Right cardiac atrium (tissue), 5 donors: ENCODE results near the gene LAMC2. TPM values are rescaled to one million over a fixed set of nuclear protein-coding genes. Genes with fewer than 3 reads are reported as not detected.

Experiments
- ATAC-seq, 2 donors: fragments of 200-7000 bp; cut with Tn5 transposase; one replicate each; pipeline versions ENCODE4 v1.8.0 to v1.9.1; 2020; ENCODE audit warnings: moderate library complexity in 2 of 2, mild to moderate bottlenecking in 1 of 2
- DNase-seq, 3 donors: peaks; one replicate each; pipeline ENCODE4 v3.0.0-alpha.2; 2020
- H3K27ac ChIP-seq: one replicate; pipeline ENCODE4 v1.5.1; 2013; ENCODE audit warnings: mild to moderate bottlenecking, low read length, control low read depth, moderate library complexity
- H3K27me3 ChIP-seq: one replicate; pipeline ENCODE4 v1.6.1; 2013; ENCODE audit not compliant: control insufficient read depth, insufficient read depth
- H3K4me1 ChIP-seq: one replicate; pipeline ENCODE4 v1.6.1; 2013; ENCODE audit warnings: low read length; ENCODE audit not compliant: control insufficient read depth, insufficient read depth
- H3K4me3 ChIP-seq: one replicate; pipeline ENCODE4 v1.5.1; 2013; ENCODE audit warnings: low read length, control low read depth
- H3K9me3 ChIP-seq: one replicate; pipeline ENCODE4 v1.6.1; 2013; ENCODE audit warnings: low read length; ENCODE audit not compliant: control insufficient read depth
- WGBS: extraction: QIAGEN DNeasy Blood & Tissue Kit; methylation state at CpG from one replicate; pipeline ENCODE4 v1.1.7; 2013; 5-methylcytosine and 5-hydroxymethylcytosine counted together
- intact Hi-C, 4 donors: fragments of 100-400 bp; cut with DNase I; formaldehyde crosslinking; loops; one replicate each; pipeline versions ENCODE4 v1.11.0 to v1.14.0; 2022 to 2023
- polyA plus RNA-seq: library from polyadenylated mRNA; stranded (reverse); fragments of 200-250 nt; gene quantifications from one replicate; pipeline ENCODE4 v1.2.3, GENCODE V29; 2013
- total RNA-seq, 4 donors: library from RNA; stranded (reverse); fragmentation: NEBNext Ultra II Directional; extraction: Animal tissue kit (Norgen Biotek cat#: 25700); gene quantifications; one replicate each; pipeline ENCODE4 v1.2.1, GENCODE V29; 2021
- donor health status: healthy with polysubstance abuse.
- donor health status: DM: no; HTN: yes; CAD: no.
- donor health status: DM: no; HTN: no; CAD: no.
- donor health status: DM: no; HTN: yes; CAD: no; lungs with severe emphysema.
- donor health status: DM: yes; HTN: yes; CAD: no.

LAMC2 gene
- total and polyA plus RNA-seq, 5 donors, result 0.70 to 3.0 (median 1.3) TPM

DNA sequence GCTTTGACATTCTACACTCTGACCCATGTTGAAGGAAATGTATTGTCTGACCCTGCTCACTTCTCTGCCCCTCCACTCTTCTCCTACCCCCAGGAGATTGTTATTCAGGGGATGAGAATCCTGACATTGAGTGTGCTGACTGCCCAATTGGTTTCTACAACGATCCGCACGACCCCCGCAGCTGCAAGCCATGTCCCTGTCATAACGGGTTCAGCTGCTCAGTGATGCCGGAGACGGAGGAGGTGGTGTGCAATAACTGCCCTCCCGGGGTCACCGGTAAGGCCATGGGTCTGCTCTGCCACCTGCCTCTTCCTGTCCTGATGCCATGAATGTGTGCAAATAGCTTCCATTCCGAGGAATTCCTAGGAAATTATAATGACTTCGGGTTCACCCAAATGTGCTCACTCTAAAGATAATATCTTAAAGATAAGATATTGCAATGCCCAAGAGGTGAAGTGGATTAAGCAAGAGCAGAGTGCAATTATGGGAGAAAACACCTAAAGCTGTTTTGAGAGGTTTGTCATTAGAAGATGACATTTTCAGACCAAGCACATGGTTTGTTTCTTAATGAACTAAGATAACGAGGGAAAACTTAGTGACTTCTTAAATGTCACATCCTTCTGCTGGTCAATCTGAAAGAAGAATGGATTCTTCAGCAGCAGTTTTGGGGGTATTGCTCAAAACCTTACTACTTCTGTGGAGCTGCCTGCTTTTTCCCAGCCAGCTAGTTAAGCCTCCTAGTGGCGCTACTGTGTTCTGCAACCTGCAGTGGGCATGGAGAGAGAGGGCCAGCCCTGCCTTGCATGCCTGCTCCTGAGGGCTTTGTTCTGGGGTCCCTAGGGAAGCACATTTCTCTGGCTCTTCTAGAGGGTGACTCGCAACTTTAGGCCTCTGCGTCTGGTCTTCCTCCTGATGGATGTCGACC, 41.6 kb downstream of the LAMC2 start:
- H3K4me1 ChIP-seq, result no peaks in the 10 kb centered on the region
- no peaks in the 10 kb centered on the region for H3K9me3 ChIP-seq
- DNase-seq (peak; percentile 51 to 82 (median 72)), ATAC-seq (peak; percentile 34 to 78)
- H3K27ac ChIP-seq, result no peak overlapping the region
- H3K4me3 ChIP-seq, result no peak overlapping the region
- 85% methylated on average over 16 of the region's 16 CpGs for WGBS
- intact Hi-C loops, result loop anchor here (2.0 to 10.0 kb wide), 4 partner anchors 203 to 273 kb away; partner anchors contain the start of genes LAMC1 (in 1 of the 4) and SHCBP1L (in 1 of the 4)
- no peaks in the 10 kb centered on the region for H3K27me3 ChIP-seq

DNA sequence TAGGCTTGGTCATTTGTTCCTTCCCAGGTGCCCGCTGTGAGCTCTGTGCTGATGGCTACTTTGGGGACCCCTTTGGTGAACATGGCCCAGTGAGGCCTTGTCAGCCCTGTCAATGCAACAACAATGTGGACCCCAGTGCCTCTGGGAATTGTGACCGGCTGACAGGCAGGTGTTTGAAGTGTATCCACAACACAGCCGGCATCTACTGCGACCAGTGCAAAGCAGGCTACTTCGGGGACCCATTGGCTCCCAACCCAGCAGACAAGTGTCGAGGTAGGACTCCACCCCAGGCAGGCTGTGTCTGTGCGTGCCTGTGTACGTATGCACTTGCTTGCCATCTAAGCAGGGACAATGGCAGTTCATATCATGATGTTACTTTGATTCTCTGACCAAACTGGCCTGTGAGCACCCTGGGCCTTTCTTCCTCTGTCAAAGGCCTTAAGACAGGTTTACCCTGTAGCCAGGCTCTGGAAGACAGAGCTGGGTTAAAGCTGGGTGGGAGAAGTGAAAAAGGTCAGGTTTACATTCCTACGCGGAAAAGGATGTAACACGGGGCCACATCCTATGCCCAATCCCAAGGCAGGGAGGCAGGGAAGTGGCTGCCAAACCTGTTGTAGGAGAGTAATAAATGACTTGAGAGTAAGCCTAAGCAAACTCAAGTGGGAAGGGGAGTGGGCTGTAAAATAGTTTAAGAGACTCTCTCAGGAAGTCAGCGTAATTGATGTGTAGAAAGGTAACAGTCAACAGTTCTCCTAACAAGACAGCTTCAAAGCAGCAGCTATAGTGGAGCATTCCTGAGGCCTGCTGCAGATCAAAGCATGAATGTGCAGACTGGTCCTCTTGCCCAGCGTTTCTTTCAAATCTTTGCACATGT, 42.5 kb downstream of the LAMC2 start:
- DNase-seq (no peak), ATAC-seq (peak in 1 of 2 donors; percentile 16)
- no peak overlapping the region for H3K27ac ChIP-seq
- H3K9me3 ChIP-seq, result no peaks in the 10 kb centered on the region
- WGBS, result 94% methylated on average over 13 of the region's 13 CpGs
- no peak overlapping the region for H3K4me3 ChIP-seq
- no peaks in the 10 kb centered on the region for H3K27me3 ChIP-seq
- intact Hi-C loops, result loop anchor here (2.0 to 10.0 kb wide), 4 partner anchors 204 to 274 kb away; partner anchors contain the start of genes LAMC1 (in 1 of the 4) and SHCBP1L (in 1 of the 4)
- H3K4me1 ChIP-seq, result no peaks in the 10 kb centered on the region

DNA sequence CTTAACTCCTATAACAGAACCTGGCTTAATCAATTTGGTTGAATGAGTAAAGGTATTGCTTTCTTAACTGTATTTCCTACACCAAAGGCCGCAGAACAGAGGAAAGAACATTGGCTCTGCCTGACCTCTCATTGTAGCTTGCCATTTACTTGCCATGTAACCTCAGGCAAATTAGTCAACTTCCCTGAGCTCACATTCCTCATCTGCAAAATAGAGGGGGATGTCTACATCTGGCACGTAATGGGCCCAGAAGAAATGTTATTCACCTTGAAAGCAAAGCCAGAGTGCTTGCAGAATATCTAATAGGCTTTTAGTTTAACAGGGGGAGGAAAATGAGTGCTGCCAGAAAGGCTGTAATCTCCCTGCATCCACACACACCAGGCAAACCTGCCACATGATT, 44.3 kb downstream of the LAMC2 start:
- no peak for DNase-seq
- Histone ChIP-seq H3K27me3 (no peaks in the 10 kb centered on the region), H3K4me1 (no peaks in the 10 kb centered on the region), H3K9me3 (no peaks in the 10 kb centered on the region), H3K27ac (no peak overlapping the region), H3K4me3 (no peak overlapping the region)
- WGBS, result 91% methylated on average over 2 of the region's 2 CpGs
- intact Hi-C loops, result no loop called here
- ATAC-seq, result no peak

DNA sequence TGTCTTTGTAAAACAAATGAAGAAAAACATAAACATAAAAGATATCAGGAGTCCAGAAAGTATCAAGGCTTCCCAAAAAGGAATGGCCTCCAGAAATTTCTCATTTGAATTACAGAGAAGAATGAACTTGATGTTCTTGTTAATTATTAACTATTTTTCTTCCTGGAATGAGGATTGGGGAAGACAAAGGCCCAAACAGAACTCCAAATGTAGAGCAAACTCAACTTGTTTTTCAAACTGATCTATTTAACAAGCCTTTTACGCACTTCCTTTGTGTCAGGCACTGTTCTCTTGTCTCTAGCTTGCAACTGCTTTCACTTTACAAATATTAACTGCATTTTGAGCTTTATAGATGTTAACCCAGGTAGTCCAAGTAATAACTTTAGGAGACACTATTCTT, 45.5 kb downstream of the LAMC2 start:
- no peak for ATAC-seq
- WGBS, result 97% methylated on average over 1 of the region's 1 CpG
- H3K27ac ChIP-seq, result no peak overlapping the region
- no peaks in the 10 kb centered on the region for H3K27me3 ChIP-seq
- no peak overlapping the region for H3K4me3 ChIP-seq
- intact Hi-C loops, result no loop called here
- H3K4me1 ChIP-seq, result no peaks in the 10 kb centered on the region
- H3K9me3 ChIP-seq, result no peaks in the 10 kb centered on the region
- DNase-seq, result no peak

DNA sequence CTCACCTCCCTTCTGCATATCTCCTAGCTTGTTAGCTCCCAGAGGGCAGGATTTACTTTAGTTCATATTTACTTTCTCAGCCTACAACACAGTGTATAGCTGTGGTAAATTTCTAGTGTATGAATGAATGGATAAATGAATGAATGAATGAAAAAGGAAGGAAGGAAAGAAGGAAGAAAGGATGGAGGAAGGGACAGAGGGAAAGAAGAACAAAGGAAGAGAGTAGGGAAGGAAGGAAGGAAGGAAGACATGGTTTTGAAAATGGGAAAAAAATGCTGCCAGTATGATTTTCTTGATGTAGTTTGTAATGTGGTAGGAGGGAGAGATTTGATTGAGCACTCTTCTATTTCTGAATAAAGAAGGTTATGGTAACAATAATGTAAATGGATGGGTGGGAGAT, 47.0 kb downstream of the LAMC2 start:
- Histone ChIP-seq H3K9me3 (no peaks in the 10 kb centered on the region), H3K4me3 (no peak overlapping the region), H3K27me3 (no peaks in the 10 kb centered on the region), H3K4me1 (no peaks in the 10 kb centered on the region), H3K27ac (no peak overlapping the region)
- no peak for ATAC-seq
- intact Hi-C loops, result no loop called here
- no peak for DNase-seq

DNA sequence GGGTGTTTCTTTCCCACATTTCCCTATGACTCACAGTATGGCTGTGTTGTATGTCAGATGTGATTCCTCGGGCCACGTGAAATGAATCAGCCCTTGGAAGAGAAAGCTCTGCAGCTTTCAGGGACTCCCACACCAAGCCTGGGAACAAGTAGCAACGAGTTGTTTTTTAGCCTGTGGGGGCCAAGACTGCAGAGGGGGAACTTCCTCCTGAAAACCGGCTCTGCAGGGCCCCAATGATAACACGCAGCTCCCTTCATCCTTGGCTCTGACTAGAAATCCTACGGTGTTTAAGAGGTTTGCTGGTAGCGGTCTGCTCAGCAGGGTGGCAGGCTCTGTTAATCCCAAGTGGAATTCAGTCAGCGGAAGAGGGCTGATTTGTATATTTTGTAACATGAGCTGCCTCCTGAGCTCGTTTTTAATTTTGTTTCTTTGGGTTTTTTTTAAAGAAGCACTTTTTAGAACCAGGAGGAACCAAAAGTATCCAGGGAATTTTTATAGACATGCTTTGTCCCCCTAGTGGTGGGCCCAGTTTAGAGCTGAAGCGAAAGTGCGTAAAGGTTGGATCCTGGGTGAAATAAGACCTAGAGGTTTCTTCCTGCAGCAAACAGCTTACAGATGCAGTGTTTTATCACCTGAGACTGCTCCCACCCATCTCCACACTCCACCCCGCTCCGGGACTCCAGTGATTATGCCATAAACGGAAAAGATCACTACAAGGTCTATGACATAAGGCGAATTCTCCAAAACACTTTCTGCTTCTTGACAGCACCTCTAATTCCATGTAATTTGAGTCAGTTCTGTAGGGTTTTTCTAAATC, 48.8 kb downstream of the LAMC2 start:
- peak overlapping the region; percentile 5 for H3K4me3 ChIP-seq
- DNase-seq, result peak; percentile 76 to 79 (median 79)
- peak overlapping the region; percentile 76 for H3K27ac ChIP-seq
- no peaks in the 10 kb centered on the region for H3K9me3 ChIP-seq
- no peaks in the 10 kb centered on the region for H3K4me1 ChIP-seq
- intact Hi-C loops, result no loop called here
- 30% methylated on average over 15 of the region's 15 CpGs for WGBS
- peak; percentile 92 to 96 for ATAC-seq
- no peaks in the 10 kb centered on the region for H3K27me3 ChIP-seq

DNA sequence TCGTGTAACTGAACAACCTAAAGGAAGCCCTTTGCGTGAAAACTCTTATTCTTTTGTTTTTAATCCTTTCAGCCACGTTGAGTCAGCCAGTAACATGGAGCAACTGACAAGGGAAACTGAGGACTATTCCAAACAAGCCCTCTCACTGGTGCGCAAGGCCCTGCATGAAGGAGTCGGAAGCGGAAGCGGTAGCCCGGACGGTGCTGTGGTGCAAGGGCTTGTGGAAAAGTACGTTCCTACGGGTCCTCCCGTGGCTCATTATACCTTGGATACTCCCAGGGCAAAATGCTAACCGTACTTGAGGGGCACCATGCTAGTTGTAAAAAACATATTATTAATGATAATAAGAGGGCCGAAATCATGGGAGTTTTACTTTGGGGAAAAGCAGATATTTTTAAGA, 49.4 kb downstream of the LAMC2 start:
- peaks cover 4% of the 10 kb centered on the region for H3K4me1 ChIP-seq
- 87% methylated on average over 14 of the region's 14 CpGs for WGBS
- no peak for DNase-seq
- H3K9me3 ChIP-seq, result no peaks in the 10 kb centered on the region
- intact Hi-C loops, result no loop called here
- H3K4me3 ChIP-seq, result no peak overlapping the region
- peak overlapping the region; percentile 19 for H3K27ac ChIP-seq
- ATAC-seq, result no peak
- H3K27me3 ChIP-seq, result no peaks in the 10 kb centered on the region

DNA sequence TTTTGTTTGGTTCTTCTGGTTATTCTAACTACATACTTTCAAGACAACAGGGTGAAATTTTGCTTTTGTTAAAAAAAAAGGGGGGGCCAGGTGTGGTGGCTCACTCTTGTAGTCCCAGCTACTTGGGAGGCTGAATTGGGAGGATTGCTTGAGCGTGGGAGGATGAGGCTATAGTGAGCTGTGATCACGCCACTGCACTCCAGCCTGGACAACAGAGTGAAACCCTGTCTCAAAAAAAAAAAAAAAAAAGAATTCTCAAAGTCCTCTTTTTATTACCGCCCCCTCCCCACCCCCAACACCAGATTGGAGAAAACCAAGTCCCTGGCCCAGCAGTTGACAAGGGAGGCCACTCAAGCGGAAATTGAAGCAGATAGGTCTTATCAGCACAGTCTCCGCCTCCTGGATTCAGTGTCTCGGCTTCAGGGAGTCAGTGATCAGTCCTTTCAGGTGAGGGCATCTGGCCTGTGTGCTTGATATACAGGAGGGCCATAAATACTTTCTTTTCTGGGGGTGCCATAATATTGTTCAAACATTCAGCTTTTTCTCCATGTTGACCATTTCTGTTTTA, 50.2 kb downstream of the LAMC2 start:
- intact Hi-C loops, result no loop called here
- WGBS, result 79% methylated on average over 6 of the region's 6 CpGs
- Histone ChIP-seq H3K27ac (no peak overlapping the region), H3K4me3 (no peak overlapping the region), H3K4me1 (peaks cover 4% of the 10 kb centered on the region), H3K9me3 (no peaks in the 10 kb centered on the region), H3K27me3 (no peaks in the 10 kb centered on the region)
- ATAC-seq, result no peak
- DNase-seq, result no peak

DNA sequence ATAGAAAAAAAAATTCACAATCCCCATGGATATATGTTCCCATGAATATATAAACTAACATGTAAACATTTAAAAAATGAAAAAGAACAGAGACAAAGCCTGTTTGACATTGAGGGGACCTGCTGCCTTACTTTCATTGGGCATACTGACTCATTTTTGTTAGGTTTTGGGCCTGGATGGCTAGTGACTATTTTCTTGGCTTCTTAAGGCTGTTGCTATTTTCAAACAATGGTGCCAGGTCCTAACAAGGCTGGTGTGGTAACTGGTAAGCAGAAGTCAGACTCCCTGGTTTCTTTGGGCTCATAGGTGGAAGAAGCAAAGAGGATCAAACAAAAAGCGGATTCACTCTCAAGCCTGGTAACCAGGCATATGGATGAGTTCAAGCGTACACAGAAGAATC, 51.0 kb downstream of the LAMC2 start:
- Histone ChIP-seq H3K4me1 (peaks cover 4% of the 10 kb centered on the region), H3K9me3 (no peaks in the 10 kb centered on the region), H3K27ac (no peak overlapping the region), H3K27me3 (no peaks in the 10 kb centered on the region), H3K4me3 (no peak overlapping the region)
- DNase-seq, result no peak
- intact Hi-C loops, result no loop called here
- no peak for ATAC-seq
- 94% methylated on average over 2 of the region's 2 CpGs for WGBS

DNA sequence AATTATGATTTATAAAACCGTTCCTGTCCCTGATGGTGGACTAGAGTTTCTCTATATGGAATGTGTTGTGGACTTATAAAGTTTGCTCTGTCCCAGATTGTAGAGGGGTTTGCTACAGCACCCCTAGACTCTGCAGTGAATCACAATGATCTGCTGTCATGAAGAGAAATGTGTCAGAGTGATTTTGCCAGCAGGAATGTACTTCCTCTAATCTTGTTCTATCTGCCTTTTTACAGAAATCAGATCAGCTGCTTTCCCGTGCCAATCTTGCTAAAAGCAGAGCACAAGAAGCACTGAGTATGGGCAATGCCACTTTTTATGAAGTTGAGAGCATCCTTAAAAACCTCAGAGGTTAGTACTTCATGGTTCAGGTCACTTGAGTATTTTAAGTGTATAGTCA, 52.0 kb downstream of the LAMC2 start:
- intact Hi-C loops, result no loop called here
- Histone ChIP-seq H3K9me3 (no peaks in the 10 kb centered on the region), H3K27me3 (no peaks in the 10 kb centered on the region), H3K27ac (no peak overlapping the region), H3K4me1 (peaks cover 4% of the 10 kb centered on the region), H3K4me3 (no peak overlapping the region)
- no peak for ATAC-seq
- 83% methylated on average over 2 of the region's 2 CpGs for WGBS
- DNase-seq, result no peak
